Endothelial cell of umbilical vein (primary cell): ENCODE data around the gene RAD52. TPM values are rescaled to one million over a fixed set of nuclear protein-coding genes. Genes with fewer than 3 reads are reported as not detected.

Experiments used
- BruUV-seq: library from RNA; stranded (reverse); fragments of 400-500 nt; replicated peaks from 2 replicates; lab custom pipeline; 2021; lab: Mats Ljungman, UMichigan
- CTCF ChIA-PET: fragments of 300-600, 350-600 bp; sonication (Branson Sonifier 250); formaldehyde crosslinking; loops from one replicate; lab custom pipeline; 2021; ENCODE audit warnings: antibody characterized with exemption, inconsistent platforms; lab: Charles Lee
- POLR2A ChIA-PET: fragments of 300-600, 350-600 bp; sonication (Branson Sonifier 250); formaldehyde crosslinking; loops from one replicate; lab custom pipeline; 2021; ENCODE audit warnings: antibody characterized with exemption, inconsistent platforms; lab: Charles Lee
- DNase-seq: peaks from one replicate; pipeline ENCODE4 v3.0.0-alpha.2; 2011; ENCODE audit warnings: low read depth, low spot score
- FAIRE-seq: peaks from 2 replicates; lab custom pipeline; 2011; peaks lifted over from hg19 to GRCh38; lab: Jason Lieb, UNC
- H2AFZ ChIP-seq: 2 replicates; pipeline ENCODE4 v1.6.0; 2012; ENCODE audit warnings: low read depth, low read length, control low read depth, inconsistent platforms
- H3K27ac ChIP-seq: 2 replicates; pipeline ENCODE4 v1.5.1; 2011; ENCODE audit warnings: low read depth, mild to moderate bottlenecking, control low read depth, low read length, moderate library complexity; ENCODE audit not compliant: insufficient read depth
- H3K27me3 ChIP-seq, 2 experiments: 2 replicates each; pipeline versions ENCODE4 v1.6.0 to v1.6.1; 2011; ENCODE audit warnings: low read length in 2 of 2, mixed read lengths in 1 of 2; ENCODE audit not compliant: control insufficient read depth in 2 of 2, insufficient read depth in 2 of 2
- H3K36me3 ChIP-seq, 2 experiments: 2 replicates in 1 of 2; 3 replicates in 1 of 2; pipeline ENCODE4 v1.5.1; 2011; ENCODE audit warnings: low read length in 2 of 2, mild to moderate bottlenecking in 1 of 2, moderate library complexity in 1 of 2; ENCODE audit not compliant: control insufficient read depth in 2 of 2, insufficient read depth in 2 of 2; ENCODE audit errors: extremely low read depth in 1 of 2
- H3K4me1 ChIP-seq: 3 replicates; pipeline ENCODE4 v1.5.1; 2011; ENCODE audit warnings: mild to moderate bottlenecking, low read length; ENCODE audit not compliant: control insufficient read depth, insufficient read depth; ENCODE audit errors: extremely low read depth
- H3K4me2 ChIP-seq: 2 replicates; pipeline ENCODE4 v1.6.1; 2011; ENCODE audit warnings: low read length, control low read depth, mixed read lengths; ENCODE audit not compliant: insufficient read depth
- H3K4me3 ChIP-seq, 3 experiments: fragments of 200-600 bp in 1 of 3; sonication (generic), shearing (Covaris generic) in 1 of 3; replicated peaks in 1 of 3; 2 replicates each; pipeline ENCODE4 v1.5.1; 2011 to 2016; ENCODE audit warnings: control low read depth in 3 of 3, low read length in 3 of 3, mild to moderate bottlenecking in 2 of 3, inconsistent platforms in 1 of 3, low read depth in 1 of 3, moderate library complexity in 1 of 3; ENCODE audit not compliant: insufficient read depth in 1 of 3
- H3K79me2 ChIP-seq: 2 replicates; pipeline ENCODE4 v1.6.0; 2012; ENCODE audit warnings: low read length, inconsistent platforms; ENCODE audit not compliant: control insufficient read depth, insufficient read depth
- H3K9ac ChIP-seq: replicated peaks from 2 replicates; pipeline ENCODE3; 2011; ENCODE audit warnings: low read length, control low read depth; ENCODE audit not compliant: insufficient read depth; ENCODE audit errors: extremely low read depth
- H3K9me1 ChIP-seq: replicated peaks from 3 replicates; pipeline ENCODE4 v1.6.0; 2011; ENCODE audit warnings: mild to moderate bottlenecking, low read length; ENCODE audit not compliant: control insufficient read depth, insufficient read depth; ENCODE audit errors: extremely low read depth
- H3K9me3 ChIP-seq: replicated peaks from 2 replicates; pipeline ENCODE4 v1.5.1; 2012; ENCODE audit warnings: low read length, inconsistent platforms; ENCODE audit not compliant: control insufficient read depth, insufficient read depth
- H4K20me1 ChIP-seq: replicated peaks from 2 replicates; pipeline ENCODE3; 2011; ENCODE audit warnings: mild to moderate bottlenecking, low read length; ENCODE audit not compliant: control insufficient read depth, insufficient read depth; ENCODE audit errors: extremely low read depth
- EZH2 ChIP-seq: IDR thresholded peaks from 2 replicates; pipeline ENCODE4 v1.6.1; 2012; ENCODE audit warnings: borderline replicate concordance, low read depth, mild to moderate bottlenecking, moderate library complexity, low read length, inconsistent platforms; ENCODE audit not compliant: severe bottlenecking
- FOS ChIP-seq: IDR thresholded peaks from 2 replicates; pipeline ENCODE4 v1.6.1; 2011; ENCODE audit warnings: mild to moderate bottlenecking, low read length, moderate library complexity, borderline replicate concordance; ENCODE audit not compliant: insufficient read depth
- GATA2 ChIP-seq: IDR thresholded peaks from 2 replicates; pipeline ENCODE4 v1.7.0; 2011; ENCODE audit warnings: low read depth, mild to moderate bottlenecking, moderate library complexity, mixed read lengths, low read length; ENCODE audit not compliant: insufficient read length, insufficient read depth
- MYC ChIP-seq: IDR thresholded peaks from one replicate; pipeline ENCODE4 v1.6.1; 2011; ENCODE audit warnings: mild to moderate bottlenecking, low read depth, low read length
- POLR2AphosphoS5 ChIP-seq: IDR thresholded peaks from 2 replicates; pipeline ENCODE4 v1.6.1; 2012; ENCODE audit warnings: low read depth, mild to moderate bottlenecking, control low read depth, low read length, moderate library complexity; ENCODE audit not compliant: insufficient read depth
- dilution Hi-C: fragments of 300-500 bp; cut with MboI; formaldehyde crosslinking; loops from one replicate; pipeline ENCODE4 v1.15.0; 2019; ENCODE audit warnings: low sequenced_read_pairs; ENCODE audit not compliant: extremely low pct_ligation_motif_present
- intact Hi-C: fragments of 100-400 bp; cut with micrococcal nuclease; formaldehyde crosslinking; loops from one replicate; pipeline ENCODE4 v1.10.0; 2022
- polyA plus RNA-seq, 4 experiments: library from polyadenylated mRNA; depleted of rRNA in 3 of 4; stranded (reverse) in 3 of 4; unstranded in 1 of 4; fragments of >200 nt; gene quantifications; 2 replicates each; pipeline versions ENCODE4 v1.2.1 to v1.2.3, GENCODE V29; 2011 to 2012; ENCODE audit warnings: missing spikeins in 1 of 4
- total RNA-seq: library from RNA; stranded (reverse); gene quantifications from 2 replicates; pipeline ENCODE4 v1.2.3, GENCODE V29; 2021
- TF ChIP-seq, protein P1 (sequence below): IDR thresholded peaks from 2 replicates; pipeline ENCODE4 v1.6.1; 2011; ENCODE audit not compliant: insufficient read depth, insufficient read length
- TF ChIP-seq, protein P2 (sequence below), 2 donors: IDR thresholded peaks; 1 replicate in 1 of 2; 2 replicates in 1 of 2; pipeline ENCODE4 v1.5.1; 2011; ENCODE audit warnings: low read length in 2 of 2, mild to moderate bottlenecking in 2 of 2, moderate library complexity in 2 of 2, control low read depth in 1 of 2, inconsistent platforms in 1 of 2, low read depth in 1 of 2; ENCODE audit not compliant: insufficient read depth in 1 of 2; ENCODE audit errors: extremely low read depth in 1 of 2

Gene RAD52
- total and polyA plus RNA-seq, 2 donors (not counting 3 experiments of a cell fraction or from before 2014, with no cell fraction given) = 9.4 to 16.1 TPM

DNA sequence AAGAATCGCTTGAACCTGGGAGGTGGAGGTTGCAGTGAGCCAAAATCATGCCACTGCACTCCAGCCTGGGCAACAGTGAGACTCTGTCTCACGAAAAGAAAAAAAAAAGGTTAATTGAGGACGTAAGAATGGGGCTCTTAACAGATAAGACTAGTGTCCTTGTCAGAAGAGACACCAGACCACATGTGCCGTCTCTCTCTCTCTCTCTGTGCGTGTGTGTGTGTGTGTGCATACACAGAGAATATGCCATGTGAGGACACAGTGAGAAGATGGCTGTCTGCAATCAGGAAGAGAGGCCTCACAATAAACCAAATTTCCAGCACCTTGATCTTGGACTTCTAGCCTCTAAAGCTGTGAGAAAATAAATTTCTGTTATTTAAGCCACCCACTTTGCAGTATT, 29.9 kb upstream of the RAD52 start:
- no peak for FAIRE-seq

More for the DNA sequence above, 29.9 kb upstream of the RAD52 start:
- no peak overlapping the region for H3K4me3 ChIP-seq
- intact Hi-C loops = no loop called here
- H3K9me3 ChIP-seq = no peaks in the 10 kb centered on the region
- TF ChIP-seq, protein P1, sequence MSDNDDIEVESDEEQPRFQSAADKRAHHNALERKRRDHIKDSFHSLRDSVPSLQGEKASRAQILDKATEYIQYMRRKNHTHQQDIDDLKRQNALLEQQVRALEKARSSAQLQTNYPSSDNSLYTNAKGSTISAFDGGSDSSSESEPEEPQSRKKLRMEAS = no peak
- TF ChIP-seq POLR2AphosphoS5 = no peak
- TF ChIP-seq, protein P2, sequence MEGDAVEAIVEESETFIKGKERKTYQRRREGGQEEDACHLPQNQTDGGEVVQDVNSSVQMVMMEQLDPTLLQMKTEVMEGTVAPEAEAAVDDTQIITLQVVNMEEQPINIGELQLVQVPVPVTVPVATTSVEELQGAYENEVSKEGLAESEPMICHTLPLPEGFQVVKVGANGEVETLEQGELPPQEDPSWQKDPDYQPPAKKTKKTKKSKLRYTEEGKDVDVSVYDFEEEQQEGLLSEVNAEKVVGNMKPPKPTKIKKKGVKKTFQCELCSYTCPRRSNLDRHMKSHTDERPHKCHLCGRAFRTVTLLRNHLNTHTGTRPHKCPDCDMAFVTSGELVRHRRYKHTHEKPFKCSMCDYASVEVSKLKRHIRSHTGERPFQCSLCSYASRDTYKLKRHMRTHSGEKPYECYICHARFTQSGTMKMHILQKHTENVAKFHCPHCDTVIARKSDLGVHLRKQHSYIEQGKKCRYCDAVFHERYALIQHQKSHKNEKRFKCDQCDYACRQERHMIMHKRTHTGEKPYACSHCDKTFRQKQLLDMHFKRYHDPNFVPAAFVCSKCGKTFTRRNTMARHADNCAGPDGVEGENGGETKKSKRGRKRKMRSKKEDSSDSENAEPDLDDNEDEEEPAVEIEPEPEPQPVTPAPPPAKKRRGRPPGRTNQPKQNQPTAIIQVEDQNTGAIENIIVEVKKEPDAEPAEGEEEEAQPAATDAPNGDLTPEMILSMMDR (IDR thresholded peaks at IDR 0.05; ENCODE audit: extremely low read depth in 1 of 2, insufficient read depth in 1 of 2, low read depth in 1 of 2, low read length in 2 of 2) = no peak
- no peak for TF ChIP-seq MYC
- TF ChIP-seq FOS = no peak
- TF ChIP-seq GATA2 = no peak
- no peak for TF ChIP-seq EZH2
- no peak overlapping the region for H3K4me2 ChIP-seq
- no peaks in the 10 kb centered on the region for H3K9me1 ChIP-seq
- peaks cover 7% of the 10 kb centered on the region for H3K4me1 ChIP-seq
- no peak overlapping the region for H2AFZ ChIP-seq
- BruUV-seq = no TSS peak
- no peak overlapping the region for H3K9ac ChIP-seq
- no peaks in the 10 kb centered on the region for H3K27me3 ChIP-seq
- ChIA-PET CTCF (interaction anchor here (1.8 kb wide), 1 partner anchor 114 kb away, joined by 7 read pairs; no protein-coding TSS in a partner anchor), POLR2A (no interaction called here)
- no peak for DNase-seq
- no peak overlapping the region for H3K27ac ChIP-seq
- no peaks in the 10 kb centered on the region for H3K36me3 ChIP-seq
- no peaks in the 10 kb centered on the region for H3K79me2 ChIP-seq
- no peaks in the 10 kb centered on the region for H4K20me1 ChIP-seq
- dilution Hi-C loops = no loop called here
